Left kidney (tissue), 8 donors: ENCODE data around the gene LEF1. TPM values are rescaled to one million over a fixed set of nuclear protein-coding genes. Genes with fewer than 3 reads are reported as not detected.
A peak's percentile ranks its signal among the peaks of the same experiment; 100 is the strongest.

Source experiments
- DNase-seq: peaks from one replicate; pipeline ENCODE4 v3.0.0-alpha.2; 2013
- long read RNA-seq, 8 donors: transcript quantifications; one replicate each; lab custom pipeline, GENCODE V29; 2026
- polyA plus RNA-seq: library from polyadenylated mRNA; unstranded; fragments of 120-200 nt; gene quantifications from one replicate; pipeline ENCODE4 v1.2.1, GENCODE V29; 2013; ENCODE audit not compliant: insufficient read length

The LEF1 gene
- 83.2 TPM for polyA plus RNA-seq
- long read RNA-seq, donor 1, partial matches to known transcripts = 7 of 18 reads
- long read RNA-seq, donor 1, other reads (novel, unspliced or antisense) = 0 of 18 reads
- long read RNA-seq, donor 2, partial matches to known transcripts = 11 of 17 reads
- long read RNA-seq, donor 2, other reads (novel, unspliced or antisense) = 0 of 17 reads
- long read RNA-seq, donor 3, partial matches to known transcripts = 0 of 6 reads
- long read RNA-seq, donor 3, other reads (novel, unspliced or antisense) = 0 of 6 reads
- long read RNA-seq, donor 4 = 0 reads
- long read RNA-seq, donor 5, transcript LEF1-203 (11 exons, 1,488 nt) = major isoform, 7 of 11 reads
- long read RNA-seq, donor 5, partial matches to known transcripts = 0 of 11 reads
- long read RNA-seq, donor 5, other reads (novel, unspliced or antisense) = 0 of 11 reads
- long read RNA-seq, donor 6, transcript LEF1-203 (11 exons, 1,488 nt) = major isoform, 6 of 11 reads
- long read RNA-seq, donor 6, partial matches to known transcripts = 0 of 11 reads
- long read RNA-seq, donor 6, other reads (novel, unspliced or antisense) = 0 of 11 reads
- long read RNA-seq, donor 7, transcript LEF1-203 (11 exons, 1,488 nt) = major isoform, 6 of 13 reads
- long read RNA-seq, donor 7, partial matches to known transcripts = 0 of 13 reads
- long read RNA-seq, donor 7, other reads (novel, unspliced or antisense) = 0 of 13 reads
- long read RNA-seq, donor 8, partial matches to known transcripts = 0 of 2 reads
- long read RNA-seq, donor 8, other reads (novel, unspliced or antisense) = 0 of 2 reads

DNA sequence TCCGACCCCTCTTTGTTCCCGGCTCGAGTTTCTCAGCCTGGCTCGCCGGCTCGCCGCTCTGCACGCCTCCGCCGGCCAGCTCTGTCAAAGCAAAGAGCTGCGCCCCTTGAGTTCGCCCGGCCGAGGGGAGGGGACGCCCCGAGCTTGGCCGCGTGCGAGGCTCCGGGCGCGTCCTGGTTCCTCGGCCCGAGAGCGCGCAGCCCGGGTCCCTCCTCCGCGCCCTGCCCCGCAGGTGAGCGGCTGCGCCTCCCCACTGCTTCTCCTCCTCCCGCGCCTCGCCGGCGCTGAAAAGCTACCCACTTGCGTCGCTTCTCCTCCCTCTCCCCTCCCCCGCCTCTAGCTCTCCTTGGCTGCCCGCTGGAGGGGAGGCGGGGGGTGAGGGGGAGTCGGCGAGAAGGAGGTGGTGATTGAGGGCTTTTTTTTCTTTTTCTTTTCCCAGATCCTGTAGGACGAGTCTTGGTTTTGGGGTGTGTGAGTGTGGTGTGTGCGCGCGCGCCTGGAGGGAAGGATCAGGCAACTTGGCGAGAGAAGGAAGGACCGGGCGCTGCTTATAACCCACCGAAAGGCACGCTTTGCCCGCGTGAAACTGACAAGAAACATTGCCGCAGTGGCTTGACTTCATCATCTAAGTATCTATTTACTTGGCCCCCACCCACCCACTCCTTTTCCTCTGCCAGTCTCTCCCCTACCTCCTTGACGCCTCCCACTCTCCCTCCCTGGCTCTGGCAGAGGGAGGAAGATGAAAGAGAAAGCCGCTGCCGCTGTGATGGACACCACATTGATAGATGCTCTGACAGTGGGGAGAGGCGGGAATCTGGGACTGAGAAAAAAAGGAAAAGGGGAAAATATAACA lies at the start of gene LEF1:
Gene LEF1, minus strand, starts transcription at position 262 of the 853 bp plus-strand sequence. CDS start 1,165 bp downstream, outside the sequence.
- DNase-seq = peak; percentile 84

DNA sequence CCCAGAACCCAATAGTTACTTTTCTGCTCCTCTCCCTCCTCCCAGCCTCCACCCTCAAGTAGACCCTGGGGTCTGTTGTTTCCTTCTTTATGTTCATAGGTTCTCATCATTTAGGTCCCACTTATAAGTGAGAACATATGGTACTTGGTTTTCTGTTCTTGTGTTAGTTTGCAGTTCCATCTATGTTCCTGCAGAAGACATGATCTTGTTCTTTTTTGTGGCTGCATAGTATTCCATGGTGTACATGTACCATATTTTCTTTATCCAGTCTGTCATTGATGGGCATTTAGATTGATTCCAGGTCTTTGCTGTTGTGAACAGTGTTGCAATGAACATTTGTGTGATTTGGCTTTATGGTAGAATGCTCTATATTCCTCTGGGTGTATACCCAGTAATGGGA lies 47.8 kb upstream of the LEF1 start:
- DNase-seq = no peak

DNA sequence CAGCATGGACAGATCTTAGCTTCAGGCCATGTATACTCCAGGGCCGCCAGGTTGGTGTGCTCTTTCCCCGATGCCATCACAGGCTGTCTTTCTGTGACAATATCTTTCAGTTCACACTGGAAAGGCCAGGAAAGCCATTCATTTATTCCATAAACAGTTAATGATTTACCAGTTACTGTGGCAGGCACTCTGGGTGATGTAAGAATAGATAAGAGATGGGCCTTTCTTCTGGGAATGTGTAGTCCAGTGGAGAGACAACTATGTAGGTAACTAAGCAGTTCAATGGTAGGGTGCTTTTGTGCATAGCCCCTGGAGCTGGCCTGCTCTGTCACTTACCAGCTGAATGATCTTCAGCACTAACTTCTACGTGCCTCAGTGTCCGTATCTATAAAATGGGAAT lies 46.3 kb upstream of the LEF1 start:
- DNase-seq = no peak

DNA sequence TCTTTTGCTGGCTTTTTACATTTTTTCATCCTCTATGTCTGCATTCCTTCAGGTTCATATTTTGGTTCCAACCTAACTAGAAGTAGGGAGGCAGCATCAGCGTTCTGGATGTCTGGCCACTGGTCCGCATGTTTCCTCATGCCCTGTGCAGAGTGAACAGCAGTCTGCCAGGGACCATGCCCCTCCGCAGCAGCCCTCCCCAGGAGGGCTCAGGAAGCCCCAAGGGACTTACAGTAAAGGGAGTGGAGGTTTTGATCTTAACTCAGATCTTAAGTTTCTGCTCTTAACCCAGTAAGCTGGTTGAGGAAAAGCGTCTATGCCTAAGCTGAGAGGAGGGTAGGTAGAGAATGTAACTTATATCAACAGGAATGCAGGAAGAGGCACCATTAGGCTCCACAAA lies 45.0 kb upstream of the LEF1 start:
- DNase-seq = no peak

DNA sequence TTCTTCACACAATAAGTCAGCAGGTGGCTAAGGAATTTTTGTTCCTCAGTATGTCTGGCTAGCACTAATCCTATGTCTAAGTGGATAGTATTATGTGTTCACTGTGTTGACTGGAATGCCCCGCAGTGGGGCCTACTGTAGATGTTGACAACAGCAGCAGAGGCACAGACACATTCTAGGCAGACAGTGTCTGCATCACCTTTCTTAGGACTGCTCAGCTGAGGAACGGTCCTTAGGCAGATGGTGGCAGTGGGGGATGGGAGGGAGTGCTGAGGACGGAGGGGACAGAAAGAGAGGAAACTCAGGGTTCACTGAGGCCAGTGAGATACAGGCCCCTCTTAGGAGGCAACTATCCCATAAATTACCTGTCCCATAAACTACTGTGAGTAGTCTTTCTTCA lies 44.6 kb upstream of the LEF1 start:
- no peak for DNase-seq

DNA sequence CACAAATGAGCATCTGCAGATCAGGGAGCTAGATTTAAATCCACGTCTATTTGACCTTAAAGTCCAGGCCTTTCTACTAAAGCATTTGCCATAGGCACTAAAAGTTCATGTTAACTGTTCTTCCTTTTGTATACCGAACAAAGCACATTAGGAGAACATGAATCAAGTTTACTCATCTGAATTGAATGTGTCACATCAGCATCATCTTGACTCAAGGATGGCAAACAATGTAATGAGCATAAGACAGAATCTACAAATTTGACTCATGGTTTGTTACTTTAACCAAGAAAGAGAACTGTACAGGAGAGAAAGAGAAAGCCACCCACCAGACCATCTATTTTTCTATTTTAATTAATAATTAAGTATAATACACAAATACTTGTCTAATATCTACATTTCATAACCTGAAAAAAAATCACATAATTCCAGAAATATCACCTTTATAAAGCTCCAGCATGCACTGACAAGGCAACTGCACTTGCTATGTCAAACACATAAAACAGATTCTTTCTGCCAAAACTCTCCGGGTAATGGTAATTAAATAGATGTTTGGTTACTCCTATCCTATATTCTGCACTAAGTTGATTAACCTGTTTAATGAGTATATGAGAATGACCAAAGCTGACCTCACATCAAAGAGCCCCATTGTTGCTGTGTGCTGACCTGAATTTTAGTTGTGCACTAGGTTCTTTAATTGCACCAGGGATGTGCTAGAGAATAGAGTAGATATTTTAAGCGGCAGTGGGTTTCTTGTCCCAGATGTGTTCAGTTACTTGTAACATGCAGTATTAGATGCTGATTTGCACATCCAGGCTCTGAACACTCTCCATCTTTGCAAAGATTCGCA lies 42.5 kb upstream of the LEF1 start:
- no peak for DNase-seq

DNA sequence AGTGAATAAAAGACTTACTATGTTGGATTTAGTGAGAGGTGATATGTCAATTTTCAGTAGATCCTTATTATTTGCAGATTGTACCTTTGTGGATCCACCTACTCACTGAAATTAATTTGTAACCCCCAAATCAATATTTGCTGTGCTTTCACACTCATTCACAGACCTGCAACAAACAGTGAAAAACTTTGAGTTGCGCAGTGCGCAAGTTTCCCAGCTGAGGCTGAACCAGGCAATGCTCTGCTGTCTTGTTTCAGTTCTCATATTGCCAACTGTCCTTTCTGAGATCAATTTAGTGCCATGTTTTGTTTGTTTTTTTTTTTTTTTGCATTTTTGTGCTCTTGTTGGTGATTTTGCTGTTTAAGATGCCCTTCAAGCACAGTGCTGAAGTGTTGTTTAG lies 40.8 kb upstream of the LEF1 start:
- no peak for DNase-seq

DNA sequence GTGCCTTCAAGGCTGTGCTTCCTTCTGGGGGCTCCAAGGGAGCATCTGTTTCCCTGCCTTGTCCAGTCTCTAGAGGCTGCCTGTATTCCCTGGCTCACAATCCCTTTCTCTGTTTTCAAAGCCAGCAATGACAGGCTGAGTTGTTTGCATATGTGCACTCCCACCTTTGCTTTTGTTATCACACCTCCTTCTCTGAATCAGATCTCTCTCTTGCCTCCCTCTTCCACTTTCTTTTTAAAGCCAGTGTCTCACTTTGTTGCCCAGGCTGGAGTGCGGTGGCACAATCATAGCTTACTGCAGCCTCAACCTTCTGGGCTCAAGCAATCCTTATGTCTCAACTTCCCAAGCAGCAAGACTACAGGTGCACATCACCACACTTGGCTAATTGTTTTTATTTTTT lies 37.1 kb upstream of the LEF1 start:
- no peak for DNase-seq

DNA sequence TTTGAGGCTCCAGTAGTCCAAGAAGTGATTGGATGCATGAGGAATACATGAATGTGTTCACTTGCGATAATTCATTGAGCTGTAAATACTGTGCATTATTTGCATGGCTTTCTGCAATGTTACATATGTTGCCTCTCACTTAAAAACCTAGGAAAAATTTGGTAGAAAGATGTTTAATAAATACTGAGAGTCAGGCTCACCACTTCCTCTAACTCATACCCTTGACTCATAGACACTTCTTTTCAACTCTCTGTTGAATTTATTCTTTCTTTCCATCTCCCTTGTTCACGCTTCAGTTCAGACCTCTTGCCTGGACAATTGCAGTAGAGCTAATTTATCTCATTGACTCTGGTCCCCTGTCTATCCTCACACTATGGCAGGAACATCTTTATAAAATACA lies 35.8 kb upstream of the LEF1 start:
- DNase-seq = no peak

DNA sequence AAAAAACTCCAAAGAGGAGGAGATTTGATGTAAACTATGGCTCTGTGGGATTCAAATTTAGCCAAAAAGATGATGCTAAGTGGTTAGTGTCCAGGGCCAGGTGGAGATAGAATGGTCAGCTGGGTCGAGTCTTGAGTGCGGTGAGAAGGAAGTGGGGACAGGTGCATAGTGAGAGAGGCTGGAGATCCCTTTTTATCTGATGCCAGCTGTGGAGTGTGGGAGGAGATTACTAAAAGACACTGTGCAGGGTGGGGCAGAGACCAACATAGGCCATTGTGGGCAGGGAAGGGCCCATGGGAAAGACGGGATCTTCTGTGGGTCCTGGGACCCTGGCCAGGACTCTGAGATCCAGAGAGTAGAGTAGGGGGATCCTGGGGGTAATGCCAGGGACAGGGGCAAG lies 34.6 kb upstream of the LEF1 start:
- no peak for DNase-seq

DNA sequence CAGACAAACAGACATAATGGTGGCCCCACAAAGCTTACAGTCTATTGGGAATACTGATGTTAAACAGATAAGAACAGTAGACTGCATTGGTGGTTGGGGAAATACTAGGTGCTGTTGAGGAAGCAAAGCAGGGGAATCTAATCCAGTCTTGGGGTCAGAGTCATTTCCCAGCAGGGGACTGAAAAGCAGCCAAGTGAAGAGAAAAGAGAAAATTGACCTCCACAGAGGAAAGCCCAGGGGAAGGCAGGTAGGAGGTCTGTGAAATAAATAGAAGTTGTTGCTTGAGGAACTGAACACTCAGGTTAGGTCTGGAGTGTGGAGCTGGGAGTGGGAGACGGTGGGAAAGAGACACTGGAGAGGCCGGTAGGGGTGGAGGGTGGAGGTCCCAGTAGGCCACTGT lies 33.0 kb upstream of the LEF1 start:
- DNase-seq = no peak

DNA sequence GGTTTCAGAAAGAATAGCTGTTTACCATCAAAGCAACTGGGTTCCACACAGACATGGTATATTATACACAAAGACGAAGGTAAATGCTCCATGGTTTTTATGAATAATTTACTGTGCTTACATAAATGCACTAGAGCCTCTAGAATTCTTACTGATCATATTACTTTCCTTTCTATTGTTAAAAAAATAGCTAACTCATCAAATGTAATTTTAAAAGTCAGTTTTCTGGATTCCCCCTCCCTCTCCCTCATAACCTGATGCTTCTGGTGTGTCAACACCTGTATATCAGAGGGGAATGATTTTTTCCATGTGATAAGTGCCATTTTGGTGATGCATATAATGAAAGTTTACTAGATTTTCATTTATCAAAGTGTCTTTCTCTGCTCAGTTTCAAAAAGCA lies 31.1 kb upstream of the LEF1 start:
- no peak for DNase-seq

DNA sequence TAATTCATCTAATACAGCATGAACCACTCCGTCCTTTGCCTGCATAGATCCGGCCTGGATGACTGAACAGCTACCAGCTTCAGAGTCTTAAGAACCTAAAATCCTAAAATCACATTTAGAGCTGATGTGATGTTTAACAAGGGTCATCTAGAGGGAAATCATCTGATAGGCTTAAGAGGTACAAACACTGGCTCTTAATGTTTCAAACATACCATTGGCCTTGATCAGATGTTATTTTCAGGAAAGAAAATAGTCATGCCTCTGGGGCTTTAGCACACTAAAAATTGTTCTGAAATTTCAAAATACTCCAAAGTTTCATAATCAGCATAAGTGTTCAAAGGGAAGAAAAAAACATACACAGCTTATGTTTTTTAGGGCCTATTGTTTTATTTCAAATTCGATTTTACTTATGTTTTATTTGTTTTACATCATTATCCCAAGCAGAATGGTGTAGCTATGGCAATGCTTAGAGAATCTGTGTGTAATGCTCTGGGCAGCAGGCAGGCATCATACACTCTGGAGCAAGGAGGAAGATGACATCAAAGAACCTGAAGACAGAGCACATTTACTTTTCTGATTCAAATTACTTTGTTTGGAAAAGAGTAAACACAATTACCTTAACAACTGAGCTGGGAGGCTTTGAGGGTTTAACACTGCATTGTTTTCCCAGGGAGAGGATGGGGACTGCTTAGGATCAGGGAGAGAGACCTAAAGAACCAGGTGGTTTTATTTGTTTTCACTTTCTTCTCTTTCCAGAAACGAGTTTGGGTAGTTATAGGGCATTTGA lies 25.3 kb upstream of the LEF1 start:
- DNase-seq = no peak

DNA sequence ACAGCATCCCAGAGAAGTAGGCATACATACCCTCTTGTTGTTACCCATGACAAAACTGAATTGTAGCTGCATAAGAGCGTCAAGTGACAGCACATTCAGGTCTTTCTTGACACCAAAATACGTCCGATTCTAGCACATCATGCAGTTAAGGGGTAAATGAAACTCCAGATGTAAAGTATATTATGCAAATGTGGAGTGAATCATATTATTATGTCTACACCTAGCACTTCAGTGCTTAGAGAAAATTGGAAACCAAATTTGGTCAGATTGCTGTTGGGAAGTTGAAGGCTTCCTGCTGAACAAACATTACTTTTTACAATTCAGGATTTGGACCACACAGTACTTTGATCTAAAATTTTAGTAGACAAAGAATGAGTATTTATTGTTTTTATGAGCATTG lies 24.2 kb upstream of the LEF1 start:
- DNase-seq = no peak

DNA sequence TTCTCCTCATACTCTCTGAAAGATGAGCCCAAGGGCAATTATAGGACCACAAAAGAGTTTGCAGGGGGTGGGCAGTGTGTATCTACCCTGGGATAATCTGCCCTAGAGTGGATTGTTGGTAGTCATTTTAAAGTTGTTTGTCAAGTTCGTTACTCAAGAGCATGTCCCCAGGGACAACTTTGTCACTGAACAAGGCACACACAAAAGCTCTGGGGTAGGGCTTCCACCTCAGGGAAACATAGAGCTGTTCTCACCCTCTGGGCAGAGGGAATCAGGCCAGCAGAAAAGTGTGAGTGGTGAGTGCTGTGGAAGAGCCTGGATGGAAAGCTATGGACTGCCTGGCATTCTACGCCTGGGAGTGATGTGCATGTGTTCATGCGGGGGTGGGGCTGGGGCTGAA lies 23.3 kb upstream of the LEF1 start:
- DNase-seq = no peak

DNA sequence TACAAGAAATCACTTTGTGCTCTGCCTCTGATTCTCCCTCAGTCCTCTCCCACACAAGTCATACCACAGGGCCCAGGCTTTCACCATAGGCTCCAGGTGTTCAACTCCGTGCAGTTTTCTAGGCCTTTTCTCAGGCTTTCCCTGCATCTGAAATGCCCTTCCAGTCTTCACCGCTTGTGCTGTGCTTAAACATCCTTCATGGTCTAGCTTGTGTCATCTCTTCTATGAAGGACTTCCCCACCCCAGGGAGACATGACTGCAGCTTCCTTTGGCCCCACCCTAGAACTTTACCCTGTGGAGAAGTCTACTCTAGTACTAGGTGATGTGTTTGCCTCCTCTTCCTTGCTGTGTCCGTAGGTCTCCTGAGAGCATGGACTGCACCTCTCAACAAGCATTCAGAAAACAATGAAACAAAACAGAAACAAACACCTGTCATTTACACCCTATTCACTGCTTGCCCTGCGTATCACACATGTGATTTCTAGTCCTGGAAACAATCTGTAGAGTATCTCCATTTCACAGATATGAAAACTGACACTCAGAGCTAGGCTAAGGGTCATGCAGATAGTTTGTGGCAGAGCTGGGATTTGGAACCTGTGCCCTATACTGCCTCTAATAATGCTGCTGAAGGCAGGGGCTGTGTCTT lies 22.7 kb upstream of the LEF1 start:
- DNase-seq = no peak

DNA sequence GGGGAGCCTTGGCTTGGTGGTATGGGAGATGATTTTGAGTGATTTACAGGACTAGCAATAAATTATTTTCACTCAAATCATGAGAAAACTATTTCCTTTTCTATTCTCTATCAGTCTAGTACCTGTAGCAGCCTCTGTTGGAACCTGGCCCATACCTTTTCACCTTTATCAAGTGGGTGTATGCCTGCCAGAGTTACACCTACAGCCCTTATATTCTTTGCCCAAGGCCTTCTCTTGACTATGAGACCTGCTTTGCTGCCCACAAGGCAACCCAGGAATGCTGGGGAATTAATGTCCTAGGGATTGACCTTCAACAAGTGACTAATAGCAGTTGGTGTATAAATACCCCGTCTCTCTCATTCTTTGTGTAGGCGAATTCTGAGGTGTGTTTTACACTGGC lies 20.0 kb upstream of the LEF1 start:
- no peak for DNase-seq

DNA sequence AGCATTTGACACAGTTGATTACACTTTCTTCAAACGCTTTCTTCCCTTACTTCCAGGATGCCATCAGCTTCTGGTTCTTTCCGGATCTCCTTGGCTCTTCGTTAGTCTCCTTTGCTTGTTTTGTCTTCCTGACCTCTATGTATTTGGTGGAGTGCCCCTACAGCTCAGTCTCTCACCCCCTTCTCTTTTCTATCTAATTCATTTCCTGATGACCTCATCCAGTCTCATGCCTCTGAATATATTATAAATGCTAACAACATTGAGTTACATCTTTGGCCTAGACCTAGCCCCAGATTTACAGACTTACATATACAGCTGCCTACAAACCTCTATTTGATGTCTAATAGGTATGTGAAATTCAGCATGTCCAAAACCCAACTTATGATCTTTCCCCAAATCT lies 16.5 kb upstream of the LEF1 start:
- DNase-seq = no peak

DNA sequence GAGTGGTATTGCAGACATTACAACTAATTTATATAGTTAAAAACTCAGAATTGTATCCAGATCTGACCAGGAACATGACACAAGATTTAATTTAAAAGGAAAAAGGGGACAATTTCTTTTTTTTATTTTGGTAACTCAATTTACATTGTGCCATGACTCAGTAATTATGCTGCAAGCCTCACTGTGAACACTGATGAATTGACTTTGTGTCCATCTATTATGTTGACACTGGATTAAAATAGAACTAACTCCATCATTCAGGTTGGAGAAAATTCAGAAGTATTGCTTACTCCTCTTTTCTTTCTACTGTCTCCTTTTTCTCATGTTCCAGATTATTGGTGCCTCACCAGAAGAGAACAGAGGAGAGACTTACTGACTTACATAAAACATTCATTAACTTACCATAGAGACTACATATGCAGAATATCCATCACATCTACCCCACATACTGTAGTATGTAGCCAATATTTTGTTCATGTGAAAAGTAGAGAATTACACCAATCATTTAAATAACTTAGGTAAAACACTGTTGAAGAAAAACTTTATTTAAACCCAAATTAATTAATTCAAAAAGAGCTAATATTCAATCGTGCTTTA lies 15.8 kb upstream of the LEF1 start:
- DNase-seq = no peak

DNA sequence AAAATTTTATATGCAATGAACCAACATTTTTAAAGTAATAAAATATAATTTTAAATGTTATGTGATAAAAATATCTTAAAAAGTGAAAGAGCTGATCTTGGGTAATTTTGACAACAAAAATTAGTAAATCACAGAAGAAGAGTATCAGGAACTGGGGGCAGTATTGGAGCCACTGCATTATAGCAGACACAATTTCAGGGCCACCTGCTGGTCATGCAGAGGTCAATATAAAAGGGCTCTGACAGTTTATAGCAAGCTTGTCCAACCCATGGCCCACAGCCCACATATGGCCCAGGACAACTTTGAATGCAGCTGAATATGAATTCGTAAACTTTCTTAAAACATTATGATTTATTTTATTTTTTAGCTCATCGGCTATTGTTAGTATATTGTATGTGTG lies 13.0 kb upstream of the LEF1 start:
- no peak for DNase-seq
